IMR-90 (cell line): ENCODE measurements around the gene ELMOD3. TPM values are rescaled to one million over a fixed set of nuclear protein-coding genes. Genes with fewer than 3 reads are reported as not detected.

Experiments
- ATAC-seq: fragments of 200-7000 bp; cut with Tn5 transposase; 2 replicates; pipeline ENCODE4 v1.9.1; 2020; ENCODE audit warnings: low read depth, mild to moderate bottlenecking, moderate library complexity
- BruUV-seq: library from RNA; stranded (reverse); fragments of 400-500 nt; replicated peaks from 2 replicates; lab custom pipeline; 2021; lab: Mats Ljungman, UMichigan
- CTCF ChIA-PET: fragments of 300-600 bp; formaldehyde crosslinking; extraction: SDS; loops from one replicate; lab custom pipeline; 2021; ENCODE audit warnings: antibody characterized with exemption; lab: Yijun Ruan, JAX
- POLR2A ChIA-PET: fragments of 300-600 bp; sonication (Branson Sonifier 250); formaldehyde crosslinking; loops from one replicate; lab custom pipeline; 2022; ENCODE audit warnings: antibody characterized with exemption; ENCODE audit not compliant: unreplicated experiment; lab: Charles Lee
- DNase-seq: peaks from one replicate; pipeline ENCODE4 v3.0.0; 2013
- H2AFZ ChIP-seq: replicated peaks from 2 replicates; pipeline ENCODE3; 2013; ENCODE audit warnings: low read length, mild to moderate bottlenecking; ENCODE audit not compliant: poor library complexity
- H2AK5ac ChIP-seq: 2 replicates; pipeline ENCODE4 v1.6.1; 2013; ENCODE audit warnings: low read depth, low read length, inconsistent platforms
- H2AK9ac ChIP-seq: replicated peaks from 2 replicates; pipeline ENCODE3; 2013; ENCODE audit warnings: mild to moderate bottlenecking, low read depth, low read length, moderate library complexity; ENCODE audit not compliant: poor library complexity
- H2BK120ac ChIP-seq: 2 replicates; pipeline ENCODE4 v1.6.1; 2013; ENCODE audit warnings: low read depth, low read length, inconsistent platforms
- H2BK15ac ChIP-seq: 3 replicates; pipeline ENCODE4 v1.6.1; 2013; ENCODE audit warnings: low read depth, low read length, inconsistent platforms
- H2BK20ac ChIP-seq: 2 replicates; pipeline ENCODE4 v1.6.1; 2013; ENCODE audit warnings: low read depth, mild to moderate bottlenecking, inconsistent platforms, low read length, moderate library complexity
- H2BK5ac ChIP-seq: 2 replicates; pipeline ENCODE4 v1.6.1; 2013; ENCODE audit warnings: mild to moderate bottlenecking, low read depth, low read length, inconsistent platforms; ENCODE audit not compliant: poor library complexity, severe bottlenecking
- H3K14ac ChIP-seq: replicated peaks from 2 replicates; pipeline ENCODE4 v1.6.1; 2013; ENCODE audit warnings: low read depth, low read length, inconsistent platforms
- H3K18ac ChIP-seq: 2 replicates; pipeline ENCODE4 v1.6.1; 2013; ENCODE audit warnings: low read depth, low read length, control low read depth
- H3K23ac ChIP-seq: 2 replicates; pipeline ENCODE4 v1.6.1; 2013; ENCODE audit warnings: low read depth, low read length, inconsistent platforms
- H3K27ac ChIP-seq: 2 replicates; pipeline ENCODE4 v1.5.1; 2013; ENCODE audit warnings: mild to moderate bottlenecking, control low read depth, low read length; ENCODE audit not compliant: insufficient read depth
- H3K27me3 ChIP-seq: 2 replicates; pipeline ENCODE4 v1.6.1; 2013; ENCODE audit warnings: low read length; ENCODE audit not compliant: control insufficient read depth, insufficient read depth
- H3K36me3 ChIP-seq: 2 replicates; pipeline ENCODE4 v1.6.1; 2013; ENCODE audit warnings: low read length, mixed read lengths; ENCODE audit not compliant: control insufficient read depth, insufficient read depth
- H3K4ac ChIP-seq: 2 replicates; pipeline ENCODE4 v1.6.1; 2013; ENCODE audit warnings: low read depth, low read length, inconsistent platforms
- H3K4me1 ChIP-seq: 2 replicates; pipeline ENCODE4 v1.6.1; 2013; ENCODE audit warnings: low read length, mixed read lengths; ENCODE audit not compliant: control insufficient read depth, insufficient read depth
- H3K4me2 ChIP-seq: 2 replicates; pipeline ENCODE4 v1.6.1; 2013; ENCODE audit warnings: low read depth, mild to moderate bottlenecking, control low read depth, low read length, moderate library complexity
- H3K4me3 ChIP-seq: 2 replicates; pipeline ENCODE4 v1.5.1; 2013; ENCODE audit warnings: low read depth, mild to moderate bottlenecking, control low read depth, low read length, moderate library complexity; ENCODE audit not compliant: insufficient read depth
- H3K56ac ChIP-seq: 2 replicates; pipeline ENCODE4 v1.6.1; 2013; ENCODE audit warnings: low read length, inconsistent platforms; ENCODE audit not compliant: insufficient read depth; ENCODE audit errors: extremely low read depth
- H3K79me1 ChIP-seq, 2 experiments: 2 replicates each; pipeline ENCODE4 v1.6.1; 2013; ENCODE audit warnings: low read length in 2 of 2, inconsistent platforms in 1 of 2, low read depth in 1 of 2
- H3K9ac ChIP-seq: 2 replicates; pipeline ENCODE4 v1.6.1; 2013; ENCODE audit warnings: low read depth, low read length, control low read depth
- H3K9me1 ChIP-seq: 2 replicates; pipeline ENCODE4 v1.6.1; 2013; ENCODE audit warnings: low read length, inconsistent platforms; ENCODE audit not compliant: insufficient read depth
- H3K9me3 ChIP-seq: 2 replicates; pipeline ENCODE4 v1.6.1; 2013; ENCODE audit warnings: low read length; ENCODE audit not compliant: control insufficient read depth, insufficient read depth
- H4K20me1 ChIP-seq: 2 replicates; pipeline ENCODE4 v1.6.1; 2013; ENCODE audit warnings: low read length, inconsistent platforms; ENCODE audit not compliant: insufficient read depth
- H4K5ac ChIP-seq: 2 replicates; pipeline ENCODE4 v1.6.1; 2013; ENCODE audit warnings: mild to moderate bottlenecking, low read depth, low read length, control low read depth
- H4K8ac ChIP-seq, 2 experiments: 2 replicates each; pipeline ENCODE4 v1.6.1; 2013; ENCODE audit warnings: low read depth in 2 of 2, low read length in 2 of 2, control low read depth in 1 of 2, inconsistent platforms in 1 of 2
- H4K91ac ChIP-seq: 2 replicates; pipeline ENCODE4 v1.6.1; 2013; ENCODE audit warnings: low read depth, low read length, inconsistent platforms; ENCODE audit not compliant: insufficient read depth
- BHLHE40 ChIP-seq: fragments of 150-350 bp; IDR thresholded peaks from 2 replicates; pipeline ENCODE4 v1.6.1; 2016; ENCODE audit warnings: mild to moderate bottlenecking, low read depth, low read length
- CEBPB ChIP-seq: IDR thresholded peaks from 2 replicates; pipeline ENCODE4 v1.6.1; 2012; ENCODE audit warnings: low read depth, low read length, improper control_type of control experiment
- FOS ChIP-seq: fragments of 150-350 bp; IDR thresholded peaks from 2 replicates; pipeline ENCODE4 v1.6.1; 2016; ENCODE audit warnings: low read depth, low read length
- MAFK ChIP-seq: IDR thresholded peaks from 2 replicates; pipeline ENCODE4 v1.6.1; 2012; ENCODE audit warnings: low read depth, low read length, improper control_type of control experiment
- MAZ ChIP-seq: IDR thresholded peaks from 2 replicates; pipeline ENCODE4 v1.6.1; 2012; ENCODE audit warnings: low read depth, mild to moderate bottlenecking, low read length, improper control_type of control experiment, moderate library complexity, borderline replicate concordance
- NFE2L2 ChIP-seq: fragments of 150-350 bp; IDR thresholded peaks from 2 replicates; pipeline ENCODE4 v1.6.1; 2016; ENCODE audit warnings: low read depth, mild to moderate bottlenecking, low read length
- POLR2A ChIP-seq: IDR thresholded peaks from 2 replicates; pipeline ENCODE4 v1.6.1; 2012; ENCODE audit warnings: mild to moderate bottlenecking, low read depth, low read length
- RAD21 ChIP-seq: IDR thresholded peaks from 2 replicates; pipeline ENCODE4 v1.6.1; 2012; ENCODE audit warnings: low read length, improper control_type of control experiment
- RFX5 ChIP-seq: IDR thresholded peaks from 2 replicates; pipeline ENCODE4 v1.8.0; 2012; ENCODE audit warnings: low read depth, mild to moderate bottlenecking, low read length, moderate library complexity
- SMC3 ChIP-seq: fragments of 150-350 bp; IDR thresholded peaks from 2 replicates; pipeline ENCODE4 v1.6.1; 2016; ENCODE audit warnings: low read depth, mild to moderate bottlenecking, antibody characterized with exemption, low read length, moderate library complexity
- WGBS, 2 experiments: methylation state at CpG; one replicate each; pipeline versions ENCODE4 v1.1.5 to v1.1.7; 2013; ENCODE audit warnings: missing lambda C conversion rate in 2 of 2; ENCODE audit not compliant: insufficient read length in 1 of 2; ENCODE audit errors: extremely low coverage in 2 of 2; 5-methylcytosine and 5-hydroxymethylcytosine counted together
- dilution Hi-C: fragments of 300-500 bp; cut with HindIII; formaldehyde crosslinking; loops from one replicate; pipeline ENCODE4 v1.14.3; 2018; ENCODE audit warnings: low sequenced_read_pairs; ENCODE audit not compliant: unreplicated experiment
- in situ Hi-C: fragments of 300-500 bp; cut with MboI; formaldehyde crosslinking; loops from 3 replicates; pipeline ENCODE4 v1.14.3; 2019; ENCODE audit warnings: low sequenced_read_pairs, inconsistent platforms, mixed read lengths
- intact Hi-C: fragments of 100-400 bp; cut with micrococcal nuclease; formaldehyde crosslinking; loops from 2 replicates; pipeline ENCODE4 v1.10.0; 2022
- polyA plus RNA-seq, 3 experiments: library from polyadenylated mRNA; depleted of rRNA; stranded (reverse); fragments of >200 nt; gene quantifications; 2 replicates each; pipeline ENCODE4 v1.2.3, GENCODE V29; 2012; ENCODE audit warnings: low replicate concordance in 1 of 3
- total RNA-seq: library from RNA; depleted of rRNA; stranded (reverse); fragments of >200 nt; gene quantifications from 2 replicates; pipeline ENCODE4 v1.2.3, GENCODE V29; 2012
- TF ChIP-seq, protein P1 (sequence below): fragments of 150-350 bp; IDR thresholded peaks from 2 replicates; pipeline ENCODE4 v1.6.1; 2017; ENCODE audit warnings: mild to moderate bottlenecking, antibody characterized with exemption, low read length, low read depth
- TF ChIP-seq, protein P2 (sequence below): fragments of 150-350 bp; IDR thresholded peaks from 2 replicates; pipeline ENCODE4 v1.6.1; 2016; ENCODE audit warnings: low read depth, mild to moderate bottlenecking, low read length, moderate library complexity, borderline replicate concordance
- TF ChIP-seq, protein P3 (sequence below): conservative IDR thresholded peaks from 2 replicates; pipeline ENCODE4 v1.5.1; 2012; ENCODE audit warnings: mild to moderate bottlenecking, low read depth, low read length, improper control_type of control experiment

ELMOD3 gene
- total and polyA plus RNA-seq, 2 of the 4 experiments (the other 2 are of a cell fraction), result 13.1 to 20.7 TPM

DNA sequence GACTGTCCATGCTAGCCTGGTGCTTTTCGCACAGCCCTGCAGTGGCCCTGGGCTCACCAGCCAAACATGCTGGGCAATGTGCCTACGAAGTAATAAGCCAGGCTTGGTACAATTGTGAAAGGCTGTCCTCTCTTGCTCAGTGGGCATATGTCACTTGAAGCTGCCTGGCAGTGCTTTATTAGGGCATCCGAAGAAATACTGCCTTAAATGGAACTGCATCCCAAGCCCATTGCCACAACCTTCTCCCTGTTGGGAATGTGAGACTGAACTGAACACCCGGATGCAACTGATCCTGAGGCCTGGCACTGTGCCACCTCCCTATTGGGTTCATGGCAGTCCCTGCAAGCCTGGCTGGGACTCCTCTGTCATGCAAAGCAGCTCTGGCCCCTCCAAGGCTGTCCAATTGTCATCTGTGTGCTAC lies 39.7 kb downstream of the ELMOD3 start:
- Histone ChIP-seq H2BK15ac (no peak overlapping the region), H4K91ac (no peak overlapping the region), H3K79me1 (no peaks in the 10 kb centered on the region), H4K8ac (no peak overlapping the region), H2AK5ac (no peak overlapping the region), H3K36me3 (peaks cover 26% of the 10 kb centered on the region), H2AFZ (no peak overlapping the region), H2BK20ac (no peak overlapping the region), H3K56ac (no peak overlapping the region), H4K20me1 (no peaks in the 10 kb centered on the region; the same call in 1 of the 2 replicates), H3K27me3 (no peaks in the 10 kb centered on the region), H4K5ac (no peak overlapping the region), H3K4me3 (no peak overlapping the region), H3K23ac (peak overlapping the region; percentile 31; the same call in 1 of the 2 replicates), H3K9me3 (no peaks in the 10 kb centered on the region), H3K9ac (no peak overlapping the region), H3K27ac (no peak overlapping the region), H2AK9ac (peak overlapping the region; percentile 17), H3K14ac (0 out of 2 replicates have a peak overlapping the region, but pooled peaks have one; percentile 3), H3K18ac (no peak overlapping the region), H3K4me1 (peaks cover 4% of the 10 kb centered on the region), H3K4ac (no peak overlapping the region), H2BK120ac (no peak overlapping the region), H3K9me1 (peaks cover 7% of the 10 kb centered on the region; the same call in 1 of the 2 replicates), H3K4me2 (no peak overlapping the region), H2BK5ac (no peak overlapping the region)
- no TSS peak for BruUV-seq
- no peak for ATAC-seq
- DNase-seq, result no peak
- TF ChIP-seq, protein P1, sequence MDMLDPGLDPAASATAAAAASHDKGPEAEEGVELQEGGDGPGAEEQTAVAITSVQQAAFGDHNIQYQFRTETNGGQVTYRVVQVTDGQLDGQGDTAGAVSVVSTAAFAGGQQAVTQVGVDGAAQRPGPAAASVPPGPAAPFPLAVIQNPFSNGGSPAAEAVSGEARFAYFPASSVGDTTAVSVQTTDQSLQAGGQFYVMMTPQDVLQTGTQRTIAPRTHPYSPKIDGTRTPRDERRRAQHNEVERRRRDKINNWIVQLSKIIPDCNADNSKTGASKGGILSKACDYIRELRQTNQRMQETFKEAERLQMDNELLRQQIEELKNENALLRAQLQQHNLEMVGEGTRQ, result no peak
- no peak for TF ChIP-seq RAD21
- no peak for TF ChIP-seq SMC3
- TF ChIP-seq, protein P2, sequence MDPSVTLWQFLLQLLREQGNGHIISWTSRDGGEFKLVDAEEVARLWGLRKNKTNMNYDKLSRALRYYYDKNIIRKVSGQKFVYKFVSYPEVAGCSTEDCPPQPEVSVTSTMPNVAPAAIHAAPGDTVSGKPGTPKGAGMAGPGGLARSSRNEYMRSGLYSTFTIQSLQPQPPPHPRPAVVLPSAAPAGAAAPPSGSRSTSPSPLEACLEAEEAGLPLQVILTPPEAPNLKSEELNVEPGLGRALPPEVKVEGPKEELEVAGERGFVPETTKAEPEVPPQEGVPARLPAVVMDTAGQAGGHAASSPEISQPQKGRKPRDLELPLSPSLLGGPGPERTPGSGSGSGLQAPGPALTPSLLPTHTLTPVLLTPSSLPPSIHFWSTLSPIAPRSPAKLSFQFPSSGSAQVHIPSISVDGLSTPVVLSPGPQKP, result no peak
- TF ChIP-seq CEBPB, result no peak
- TF ChIP-seq NFE2L2, result no peak
- no peak for TF ChIP-seq MAFK
- no peak for TF ChIP-seq FOS
- TF ChIP-seq, protein P3, sequence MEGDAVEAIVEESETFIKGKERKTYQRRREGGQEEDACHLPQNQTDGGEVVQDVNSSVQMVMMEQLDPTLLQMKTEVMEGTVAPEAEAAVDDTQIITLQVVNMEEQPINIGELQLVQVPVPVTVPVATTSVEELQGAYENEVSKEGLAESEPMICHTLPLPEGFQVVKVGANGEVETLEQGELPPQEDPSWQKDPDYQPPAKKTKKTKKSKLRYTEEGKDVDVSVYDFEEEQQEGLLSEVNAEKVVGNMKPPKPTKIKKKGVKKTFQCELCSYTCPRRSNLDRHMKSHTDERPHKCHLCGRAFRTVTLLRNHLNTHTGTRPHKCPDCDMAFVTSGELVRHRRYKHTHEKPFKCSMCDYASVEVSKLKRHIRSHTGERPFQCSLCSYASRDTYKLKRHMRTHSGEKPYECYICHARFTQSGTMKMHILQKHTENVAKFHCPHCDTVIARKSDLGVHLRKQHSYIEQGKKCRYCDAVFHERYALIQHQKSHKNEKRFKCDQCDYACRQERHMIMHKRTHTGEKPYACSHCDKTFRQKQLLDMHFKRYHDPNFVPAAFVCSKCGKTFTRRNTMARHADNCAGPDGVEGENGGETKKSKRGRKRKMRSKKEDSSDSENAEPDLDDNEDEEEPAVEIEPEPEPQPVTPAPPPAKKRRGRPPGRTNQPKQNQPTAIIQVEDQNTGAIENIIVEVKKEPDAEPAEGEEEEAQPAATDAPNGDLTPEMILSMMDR, result no peak
- no peak for TF ChIP-seq POLR2A
- no peak for TF ChIP-seq RFX5
- no peak for TF ChIP-seq BHLHE40
- no peak for TF ChIP-seq MAZ
- ChIA-PET CTCF (no interaction called here), POLR2A (no interaction called here)
- dilution Hi-C loops (no loop called here), in situ Hi-C loops (no loop called here), intact Hi-C loops (no loop called here)
- 70% methylated on average over 2 of the region's 4 CpGs; no CpG with 5 or more reads in 1 of the 2 experiments for WGBS, 2 experiments
